Smooth muscle cell (in vitro differentiated cells): ENCODE measurements around the gene LGALS9B. TPM values are rescaled to one million over a fixed set of nuclear protein-coding genes. Genes with fewer than 3 reads are reported as not detected.

ENCODE experiments used
- polyA plus RNA-seq: library from polyadenylated mRNA; unstranded; fragments of >200 nt; fragmentation: Nextera tagmentation; extraction: Ambion mirVana; gene quantifications from 2 replicates; pipeline ENCODE4 v1.2.1, GENCODE V29; 2016
- small RNA-seq: library from RNA; depleted of rRNA; stranded (forward); fragments of <200 nt; gene quantifications from one replicate; pipeline ENCODE3, GENCODE V24; 2014
- total RNA-seq: library from RNA; depleted of rRNA; stranded (reverse); fragments of >200 nt; gene quantifications from 2 replicates; pipeline ENCODE4 v1.2.3, GENCODE V29; 2014

The LGALS9B gene
- total and polyA plus RNA-seq, 2 experiments from 2014 or later, result 0.90 to 1.3 TPM

Small RNAs within 50 kb of the gene (small RNA-seq; reads per million reads assigned to genes)
- gene YWHAEP3, result 0.13 reads per million

Other genes starting within 250 kb of the LGALS9B start
- gene CDRT15L2, start 112.2 kb upstream of the LGALS9B start, total RNA-seq, result not detected in 2 replicates
- gene CDRT15L2, start 112.2 kb upstream of the LGALS9B start, polyA plus RNA-seq, result not detected in 2 replicates